Measurements from ENCODE around the gene RPRD1B.

RPRD1B gene

DNA sequence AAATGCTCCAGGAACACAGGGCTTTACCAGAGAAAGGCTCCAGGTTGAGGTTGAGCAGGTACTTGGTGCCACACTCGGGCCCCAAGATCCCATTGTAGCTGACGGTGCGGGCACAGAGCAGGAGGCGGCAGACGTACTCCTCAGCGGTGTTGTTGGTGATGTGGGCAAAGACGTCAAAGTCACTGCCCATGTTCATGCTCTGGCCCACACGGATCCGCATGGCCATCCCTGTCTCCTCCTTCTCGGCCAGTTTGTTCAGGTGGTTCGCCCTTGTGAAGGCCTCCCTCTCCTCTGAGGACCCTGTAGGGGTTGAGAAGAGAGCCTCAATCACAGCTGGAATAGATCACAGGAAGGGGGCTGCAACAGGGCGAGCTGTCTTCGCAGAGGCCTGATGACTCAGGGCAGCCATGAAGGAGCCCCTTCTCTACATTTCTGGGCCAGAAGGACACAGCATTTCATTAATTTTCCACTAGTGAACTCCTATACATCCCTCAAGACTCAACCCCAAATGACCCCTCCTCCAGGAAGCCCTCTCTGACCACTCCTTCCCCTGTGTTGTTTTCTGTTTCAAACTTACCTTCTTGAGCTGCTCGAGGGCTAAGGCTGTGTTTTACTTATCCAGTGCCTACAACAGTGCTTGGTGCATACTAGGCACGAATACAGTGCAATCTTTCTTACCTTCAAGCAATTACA lies 104.7 kb downstream of the RPRD1B start:
- no peak for DNase-seq

- DNase-seq: no peak
Measured at GRCh38 chr20:38139156-38139912, 105.8 kb downstream of the RPRD1B start.

GRCh38 chr20:38139977-38140753 lies 106.6 kb downstream of the RPRD1B start:
- DNase-seq: no peak

DNA sequence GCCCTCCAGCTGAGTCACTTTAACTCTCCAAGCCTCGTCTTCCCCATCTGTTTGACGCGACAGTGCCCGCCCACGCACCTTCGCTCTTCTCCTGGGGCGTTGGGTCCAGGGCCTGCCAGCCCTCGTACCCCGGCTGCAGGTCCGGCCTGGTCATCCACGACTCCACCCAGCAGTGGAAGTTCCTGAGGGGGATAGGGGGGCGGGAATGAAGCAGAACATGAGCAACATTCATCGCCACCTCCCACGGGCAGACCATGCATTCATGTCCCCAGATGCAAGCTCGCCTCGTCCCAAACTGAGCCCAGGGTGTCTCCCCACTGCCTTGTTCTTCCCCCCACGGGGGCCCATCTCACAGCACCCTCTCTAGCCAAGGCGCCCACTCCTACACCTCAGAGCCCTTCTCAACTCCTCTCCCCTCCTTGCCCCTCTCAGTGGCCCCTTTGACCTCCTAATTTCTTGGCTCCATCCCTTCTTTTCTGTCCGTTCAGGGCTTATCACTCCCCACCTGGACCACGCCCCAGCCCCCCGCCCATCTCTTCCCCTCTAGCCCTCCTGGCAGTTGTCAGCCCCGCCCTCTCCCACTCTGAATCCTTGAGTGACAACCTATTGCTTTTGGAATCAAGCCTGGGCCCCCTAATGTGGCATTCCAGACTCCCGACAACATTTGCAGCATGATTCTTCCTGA lies 107.8 kb downstream of the RPRD1B start:
- no peak for DNase-seq

Data from DMS79 (cell line).